Measurements from ENCODE around the gene PTPRK. TPM values are rescaled to one million over a fixed set of nuclear protein-coding genes. Genes with fewer than 3 reads are reported as not detected.

PTPRK gene
- total and polyA plus RNA-seq, 2 of the 8 experiments (the other 6 are each of a cell fraction or from before 2014, with no cell fraction given), result 11.4 to 47.3 TPM

GRCh38 chr6:128127650-128128049, 392.7 kb downstream of the PTPRK start (continued):
- TF ChIP-seq, protein P1, sequence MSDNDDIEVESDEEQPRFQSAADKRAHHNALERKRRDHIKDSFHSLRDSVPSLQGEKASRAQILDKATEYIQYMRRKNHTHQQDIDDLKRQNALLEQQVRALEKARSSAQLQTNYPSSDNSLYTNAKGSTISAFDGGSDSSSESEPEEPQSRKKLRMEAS (IDR thresholded peaks at IDR 0.05), result no peak
- TF ChIP-seq YY1 (IDR thresholded peaks at IDR 0.05; ENCODE audit: low read depth, low read length), result no peak
- TF ChIP-seq SIN3A (conservative IDR thresholded peaks at IDR 0.05 in 1 of 2, IDR thresholded peaks at IDR 0.05 in 1 of 2; ENCODE audit: low read depth in 1 of 2, low read length in 2 of 2), result no peak
